RWPE1 (cell line): ENCODE results near the gene S100A12.

Experiments
- CTCF ChIA-PET: fragments of 350-600 bp; sonication (Branson Sonifier 250); formaldehyde crosslinking; extraction: SDS; loops from one replicate; lab custom pipeline; 2021; lab: Yijun Ruan, JAX
- POLR2A ChIA-PET: fragments of 400-600 bp; formaldehyde crosslinking; extraction: SDS; loops from one replicate; lab custom pipeline; 2020; ENCODE audit warnings: antibody characterized with exemption; ENCODE audit not compliant: low non-redundant PET; lab: Yijun Ruan, JAX
- DNase-seq: peaks from one replicate; pipeline ENCODE4 v3.0.0; 2012; ENCODE audit warnings: low spot score
- H3K27ac ChIP-seq: fragments of 450-650 bp; 2 replicates; pipeline ENCODE4 v1.5.1; 2017
- TF ChIP-seq, protein P1 (sequence below): fragments of 450-650 bp; conservative IDR thresholded peaks from 2 replicates; pipeline ENCODE4 v1.5.1; 2017; ENCODE audit warnings: low read depth, mild to moderate bottlenecking

Gene S100A12

GRCh38 chr1:153395776-153396175 is 20.4 kb upstream of the S100A12 start:
- ChIA-PET CTCF (interaction anchor here (1.2 to 1.3 kb wide), 3 partner anchors 9 to 40 kb away, joined by 3 to 5 read pairs (median 4); partner anchors contain the start of gene S100A9), POLR2A (no interaction called here)
- no peak for DNase-seq
- TF ChIP-seq, protein P1, sequence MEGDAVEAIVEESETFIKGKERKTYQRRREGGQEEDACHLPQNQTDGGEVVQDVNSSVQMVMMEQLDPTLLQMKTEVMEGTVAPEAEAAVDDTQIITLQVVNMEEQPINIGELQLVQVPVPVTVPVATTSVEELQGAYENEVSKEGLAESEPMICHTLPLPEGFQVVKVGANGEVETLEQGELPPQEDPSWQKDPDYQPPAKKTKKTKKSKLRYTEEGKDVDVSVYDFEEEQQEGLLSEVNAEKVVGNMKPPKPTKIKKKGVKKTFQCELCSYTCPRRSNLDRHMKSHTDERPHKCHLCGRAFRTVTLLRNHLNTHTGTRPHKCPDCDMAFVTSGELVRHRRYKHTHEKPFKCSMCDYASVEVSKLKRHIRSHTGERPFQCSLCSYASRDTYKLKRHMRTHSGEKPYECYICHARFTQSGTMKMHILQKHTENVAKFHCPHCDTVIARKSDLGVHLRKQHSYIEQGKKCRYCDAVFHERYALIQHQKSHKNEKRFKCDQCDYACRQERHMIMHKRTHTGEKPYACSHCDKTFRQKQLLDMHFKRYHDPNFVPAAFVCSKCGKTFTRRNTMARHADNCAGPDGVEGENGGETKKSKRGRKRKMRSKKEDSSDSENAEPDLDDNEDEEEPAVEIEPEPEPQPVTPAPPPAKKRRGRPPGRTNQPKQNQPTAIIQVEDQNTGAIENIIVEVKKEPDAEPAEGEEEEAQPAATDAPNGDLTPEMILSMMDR: no peak
- peak overlapping the region; percentile 77 for H3K27ac ChIP-seq

GRCh38 chr1:153395136-153395685 is 19.8 kb upstream of the S100A12 start:
- ChIA-PET CTCF (interaction anchor here (0.5 to 1.3 kb wide), 4 partner anchors 10 to 40 kb away, joined by 3 to 6 read pairs (median 4); partner anchors contain the start of gene S100A9), POLR2A (no interaction called here)
- DNase-seq: no peak
- peak overlapping the region; percentile 77 for H3K27ac ChIP-seq
- TF ChIP-seq, protein P1: no peak

GRCh38 chr1:153394391-153394790 is 19.0 kb upstream of the S100A12 start:
- POLR2A ChIA-PET: no interaction called here
- TF ChIP-seq, protein P1: no peak
- CTCF ChIA-PET: interaction anchor here (1.3 kb wide), 1 partner anchor 11 kb away, joined by 3 read pairs; no protein-coding TSS in a partner anchor
- peak overlapping the region; percentile 77 for H3K27ac ChIP-seq
- no peak for DNase-seq

GRCh38 chr1:153393926-153394325 is 18.5 kb upstream of the S100A12 start:
- CTCF ChIA-PET: no interaction called here
- TF ChIP-seq, protein P1: no peak
- peak overlapping the region; percentile 77 for H3K27ac ChIP-seq
- POLR2A ChIA-PET: no interaction called here
- no peak for DNase-seq

- ChIA-PET CTCF (no interaction called here), POLR2A (no interaction called here)
- DNase-seq: no peak
- H3K27ac ChIP-seq: no peak overlapping the region
- TF ChIP-seq, protein P1: no peak
Observed at GRCh38 chr1:153392822-153393221, 17.4 kb upstream of the S100A12 start.

- TF ChIP-seq, protein P1: no peak
- ChIA-PET POLR2A (no interaction called here), CTCF (no interaction called here)
- DNase-seq: no peak
- no peak overlapping the region for H3K27ac ChIP-seq
Observed at GRCh38 chr1:153392258-153392657, 16.8 kb upstream of the S100A12 start.
